ENCODE data around the gene KCNC1.

The KCNC1 gene

DNA sequence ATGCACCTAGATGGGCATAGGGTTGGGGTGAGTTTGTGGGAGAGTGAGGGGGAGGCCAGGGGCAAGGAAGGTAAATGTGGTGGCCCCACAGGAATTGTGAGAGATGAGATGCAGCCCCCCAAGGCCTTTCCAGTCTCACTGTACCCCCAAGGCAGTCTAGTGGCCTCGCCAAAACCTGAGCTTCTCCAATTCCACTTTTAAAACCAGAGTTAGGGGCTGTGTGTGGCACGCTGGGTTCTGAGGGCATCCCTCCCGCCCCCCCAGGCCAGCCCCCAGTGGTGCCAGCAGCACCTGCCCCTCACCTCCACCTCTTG, 40.4 kb downstream of the KCNC1 start:
- no peak for DNase-seq

GRCh38 chr11:17775507-17776211, 41.1 kb downstream of the KCNC1 start:
- DNase-seq = no peak

DNA sequence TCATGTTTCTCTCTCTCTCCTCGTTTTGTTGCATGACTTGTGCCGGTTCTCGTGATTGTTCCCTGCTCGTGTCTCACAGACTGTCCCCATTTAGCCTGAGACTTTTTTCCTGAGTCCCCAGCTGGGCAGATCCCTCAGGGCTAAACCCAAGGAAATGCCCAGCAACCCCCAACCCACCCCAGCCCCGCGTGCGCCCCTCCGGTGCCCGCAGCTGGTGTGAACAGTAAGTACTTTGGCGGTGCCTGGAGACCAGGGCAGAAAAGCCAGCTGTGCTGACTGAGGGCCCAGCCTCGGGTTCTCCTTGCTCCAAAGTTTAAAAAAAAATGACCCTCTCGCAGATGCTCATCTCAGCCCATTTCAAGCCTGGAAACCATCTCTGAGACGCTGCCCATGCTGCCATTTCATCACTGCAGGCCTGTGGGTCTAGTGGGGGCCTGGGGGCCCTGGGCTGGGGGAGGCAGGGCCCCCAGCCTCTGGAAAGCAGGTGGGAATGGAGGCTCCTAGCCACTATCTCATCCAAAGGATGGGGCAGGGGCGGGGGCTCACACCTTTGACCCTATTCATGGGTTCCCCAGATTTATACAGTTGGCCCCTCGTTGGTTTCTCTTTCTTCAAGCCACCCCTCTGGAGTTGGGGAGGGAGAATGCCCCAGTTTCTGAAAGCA, 41.8 kb downstream of the KCNC1 start:
- DNase-seq = no peak

DNA sequence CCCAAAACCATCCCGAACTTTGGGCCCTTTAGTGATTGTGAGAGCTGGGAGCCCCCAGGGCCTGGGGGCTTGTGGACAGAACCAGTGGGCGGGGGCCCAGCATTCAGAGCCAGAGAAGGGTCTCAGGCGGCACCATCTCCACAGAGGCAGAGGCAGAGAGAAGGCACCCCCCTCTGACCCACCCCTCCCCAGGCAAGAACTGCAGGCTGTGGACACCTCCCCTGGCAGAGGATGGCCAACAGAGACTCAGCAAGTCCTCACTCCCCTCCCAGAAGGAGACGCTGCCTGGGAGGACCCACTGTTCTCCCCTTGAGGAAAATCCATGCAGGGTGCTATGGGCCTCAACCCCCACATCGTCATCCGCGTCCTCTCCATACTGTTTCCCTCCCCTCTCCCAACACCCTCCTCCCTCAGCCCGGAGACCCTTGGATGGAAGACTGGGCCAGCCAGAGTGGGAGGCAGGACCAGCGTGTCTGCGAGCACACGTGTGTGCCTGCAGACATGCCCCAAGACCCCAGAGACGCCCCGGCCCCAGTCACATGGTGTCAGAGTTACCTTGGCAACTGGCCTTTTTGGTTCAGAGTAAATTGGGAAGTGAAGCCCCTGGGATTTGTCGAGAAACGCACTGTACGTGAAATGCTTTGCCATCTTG, 42.6 kb downstream of the KCNC1 start:
- no peak for DNase-seq

GRCh38 chr11:17777738-17778091, 43.1 kb downstream of the KCNC1 start:
- no peak for DNase-seq

- no peak for DNase-seq
Measured at GRCh38 chr11:17778352-17778751, 43.8 kb downstream of the KCNC1 start.

- no peak for DNase-seq
Measured at GRCh38 chr11:17778956-17779860, 44.6 kb downstream of the KCNC1 start.

- no peak for DNase-seq
Measured at GRCh38 chr11:17779861-17780594, 45.4 kb downstream of the KCNC1 start.

DNA sequence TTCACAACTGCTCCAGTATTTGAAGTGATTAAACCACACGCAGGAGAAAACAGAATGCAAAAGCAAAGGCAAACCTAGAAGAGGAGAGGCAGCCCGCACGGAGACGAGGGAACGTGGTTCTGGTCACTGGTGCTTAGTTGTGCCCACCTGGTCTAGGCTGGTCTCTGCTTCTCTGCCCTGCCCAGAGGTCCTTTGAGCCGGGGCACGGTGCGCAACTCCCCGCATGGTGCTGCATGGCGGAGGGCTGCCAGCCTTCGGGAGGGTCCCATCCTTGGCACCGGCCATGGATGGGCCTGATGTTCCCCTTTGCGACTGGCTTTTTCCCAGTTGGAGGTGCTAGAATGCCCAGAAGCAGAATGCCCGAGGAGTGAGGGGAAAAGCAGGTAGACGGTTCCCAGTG, 46.1 kb downstream of the KCNC1 start:
- DNase-seq = no peak

- DNase-seq = no peak
Measured at GRCh38 chr11:17781221-17781620, 46.6 kb downstream of the KCNC1 start.

DNA sequence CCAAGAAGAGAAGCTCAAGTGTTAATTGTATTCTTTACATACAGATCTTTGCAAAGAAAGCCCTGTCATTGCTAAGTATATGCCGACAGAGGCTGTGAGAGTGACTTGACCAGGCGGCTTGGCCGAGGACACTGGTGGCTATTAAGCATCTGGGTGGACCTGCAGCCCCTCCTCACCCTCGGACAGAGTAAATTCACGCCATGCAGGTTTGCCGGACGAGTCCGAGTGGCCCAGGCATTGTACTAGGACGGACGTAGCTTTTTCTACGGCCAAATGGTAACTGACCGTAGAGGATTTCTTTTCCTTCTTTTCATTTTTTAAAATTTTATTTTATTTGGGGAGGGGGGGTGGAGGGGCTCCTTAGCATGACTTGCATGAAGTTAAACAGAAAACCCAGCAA, 47.0 kb downstream of the KCNC1 start:
- no peak for DNase-seq

DNA sequence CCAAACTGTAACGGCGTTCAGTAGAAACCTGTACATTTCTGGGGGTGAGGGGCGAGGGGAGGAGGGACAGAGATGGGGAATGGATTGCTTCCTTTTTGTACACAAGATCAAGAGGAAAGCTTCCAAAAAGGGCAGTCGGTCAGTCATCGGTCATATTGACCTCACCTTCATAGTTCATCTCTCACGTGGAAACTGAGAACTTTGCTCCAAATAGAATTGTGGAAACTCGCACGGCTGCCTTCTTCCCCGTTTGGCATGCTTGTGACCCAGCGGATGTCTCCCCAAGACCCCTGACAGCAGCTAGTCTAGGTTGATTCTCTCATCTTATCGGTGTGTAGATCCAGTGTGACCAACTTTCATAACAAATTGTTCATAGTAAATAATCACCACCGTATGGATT, 47.6 kb downstream of the KCNC1 start:
- no peak for DNase-seq

GRCh38 chr11:17782603-17783337, 48.2 kb downstream of the KCNC1 start:
- no peak for DNase-seq

DNA sequence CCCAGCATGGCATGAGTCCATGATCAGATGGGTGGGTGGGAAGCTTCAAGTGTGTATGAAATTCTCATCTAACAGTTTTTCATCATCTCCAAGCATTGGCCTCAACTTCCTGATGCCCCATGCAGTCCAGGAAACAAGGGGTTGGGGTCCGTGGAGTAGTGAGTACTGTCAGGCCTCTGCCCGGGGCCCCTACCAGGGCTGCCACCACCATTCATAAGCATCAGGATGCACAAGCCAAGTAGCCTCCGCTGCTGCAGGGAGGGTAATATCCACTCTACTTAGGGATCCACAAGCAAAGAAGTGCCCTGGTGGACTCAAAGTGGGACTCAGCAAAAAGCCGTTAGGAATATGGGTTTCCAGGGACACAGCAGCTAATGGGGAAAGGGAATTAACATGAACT, 49.3 kb downstream of the KCNC1 start:
- DNase-seq = no peak

DNA sequence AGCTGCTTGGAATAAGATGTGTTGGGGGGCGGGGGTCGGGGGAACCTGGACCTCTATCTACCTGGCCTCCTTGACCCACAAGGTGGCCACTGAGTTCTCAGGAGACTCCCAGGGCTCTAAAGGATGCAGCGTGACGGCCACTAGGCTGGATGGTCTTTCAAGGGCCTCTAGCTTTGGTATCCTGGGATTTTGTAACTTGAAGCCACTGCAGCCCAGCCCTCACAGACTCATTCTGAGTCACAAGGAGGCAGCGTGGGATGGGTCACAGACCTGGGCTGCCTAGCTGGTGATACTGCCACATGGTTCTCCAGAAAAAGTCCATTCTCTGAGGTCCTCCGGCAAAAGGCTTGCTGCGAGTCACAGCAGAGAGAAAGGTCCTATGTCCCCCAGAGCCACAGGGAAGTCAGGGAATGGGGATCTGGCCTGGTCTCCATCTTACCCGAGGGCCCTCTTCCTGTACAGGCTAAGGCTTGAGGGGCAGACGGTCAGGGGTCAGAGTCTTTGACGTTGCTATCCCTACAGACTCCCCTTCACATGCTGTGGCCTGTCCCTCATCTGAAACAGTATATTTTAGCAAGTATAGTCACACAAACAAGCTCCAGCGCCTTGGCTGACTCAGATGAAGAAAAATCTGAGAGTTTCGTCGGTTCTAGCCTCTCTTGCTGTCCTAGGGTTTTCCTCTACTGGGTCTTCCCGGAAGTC, 52.4 kb downstream of the KCNC1 start:
- peak in 1 of 3 experiments; percentile 20 for DNase-seq

GRCh38 chr11:17788084-17788483, 53.5 kb downstream of the KCNC1 start:
- DNase-seq = no peak

GRCh38 chr11:17790453-17790852, 55.9 kb downstream of the KCNC1 start:
- no peak for DNase-seq

- DNase-seq = no peak
Measured at GRCh38 chr11:17791144-17791543, 56.6 kb downstream of the KCNC1 start.

DNA sequence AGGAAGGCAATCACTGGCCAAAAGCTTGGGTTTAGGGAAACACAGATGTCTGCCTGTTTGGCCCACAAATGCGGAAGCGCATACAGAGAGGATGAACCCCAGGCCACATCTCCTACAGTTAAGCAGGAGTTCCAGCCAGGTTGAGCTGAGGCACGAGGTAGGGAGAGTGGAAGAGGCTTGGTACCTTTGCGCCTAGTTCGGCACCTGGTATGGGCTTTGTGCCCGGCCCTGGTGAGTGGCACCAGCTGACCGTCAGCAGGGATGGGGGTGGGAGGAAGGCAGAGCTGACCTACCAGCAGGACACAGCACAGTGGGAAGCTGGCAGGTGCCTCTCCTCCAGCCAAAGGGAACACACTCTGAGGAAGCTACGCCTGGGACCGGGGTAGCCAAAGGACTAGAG, 57.6 kb downstream of the KCNC1 start:
- DNase-seq = peak in 1 of 3 experiments; percentile 2

DNA sequence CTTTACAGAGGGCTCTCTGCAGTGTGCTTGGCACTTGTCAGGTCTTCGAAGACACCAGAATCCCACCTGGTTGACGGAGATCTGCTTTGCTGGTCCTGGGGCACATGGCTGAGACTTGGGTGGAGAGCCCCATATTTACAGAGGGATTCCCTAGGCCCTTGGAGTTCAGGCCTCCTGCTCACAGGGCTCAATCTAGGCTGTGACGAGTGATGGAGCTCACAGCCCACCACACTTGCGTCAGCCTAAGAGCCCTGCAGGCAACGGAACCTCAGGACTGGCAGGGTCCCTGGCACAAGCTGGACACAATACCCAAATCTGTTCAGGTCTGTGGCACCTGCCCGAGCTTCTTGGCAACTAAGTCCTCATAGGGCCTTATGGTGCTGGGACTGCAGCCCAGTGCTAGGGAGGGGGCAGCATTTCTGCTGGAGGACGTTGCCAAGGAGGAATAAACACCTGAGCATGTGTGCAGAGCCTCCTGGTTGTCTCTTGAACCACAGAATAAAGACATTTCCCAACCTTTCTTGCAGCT, 59.1 kb downstream of the KCNC1 start:
- no peak for DNase-seq

GRCh38 chr11:17794981-17795380, 60.4 kb downstream of the KCNC1 start:
- DNase-seq = no peak
